HG03378 (cell line): ENCODE data around the gene TBC1D4.
"Not testable (repeated sequence)": the region's sequence is repeated elsewhere in the genome, so short reads cannot be mapped to it uniquely, and the experiment has no call there.

Source experiments
- ATAC-seq: cut with Tn5 transposase; IDR thresholded peaks from one replicate; pipeline ENCODE4 v1.9.1; 2021; ENCODE audit warnings: mild to moderate bottlenecking, moderate library complexity; ENCODE audit not compliant: unreplicated experiment

Gene TBC1D4

DNA sequence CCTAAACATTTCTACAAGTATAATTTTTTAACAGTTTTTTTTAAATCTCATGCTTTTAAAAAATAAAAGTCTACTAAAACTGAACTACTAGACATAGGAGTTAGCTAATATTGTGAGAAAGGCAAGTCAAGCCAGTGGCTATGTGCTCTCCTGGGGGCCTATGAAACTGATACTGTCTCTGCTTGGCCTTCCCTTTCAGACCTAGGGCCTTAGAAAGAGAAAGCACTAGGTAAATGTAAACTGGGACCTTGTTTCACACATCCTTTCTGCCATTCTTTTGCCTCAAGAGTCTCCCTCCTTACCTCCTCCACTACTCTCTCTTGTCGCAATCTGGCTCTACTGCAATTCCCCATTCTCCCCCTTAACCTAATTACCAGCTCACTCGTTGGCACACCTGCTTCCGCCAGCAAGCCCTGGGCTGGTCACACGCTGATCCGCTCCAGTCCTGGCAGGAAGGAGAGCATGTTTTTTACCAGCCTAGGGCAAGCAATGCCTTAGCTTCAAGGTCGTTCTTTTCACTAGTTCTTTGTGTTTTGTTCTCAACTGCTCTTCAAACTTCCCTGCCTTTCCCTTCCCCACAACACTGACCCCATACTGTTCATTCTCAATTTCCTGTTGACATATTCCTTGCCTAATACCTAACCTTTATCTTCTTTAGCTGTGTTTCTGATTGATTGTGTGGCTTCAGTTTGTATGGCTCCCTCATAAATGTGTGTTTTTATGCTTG is 23.1 kb downstream of the TBC1D4 start:
- ATAC-seq = peak; percentile 99

DNA sequence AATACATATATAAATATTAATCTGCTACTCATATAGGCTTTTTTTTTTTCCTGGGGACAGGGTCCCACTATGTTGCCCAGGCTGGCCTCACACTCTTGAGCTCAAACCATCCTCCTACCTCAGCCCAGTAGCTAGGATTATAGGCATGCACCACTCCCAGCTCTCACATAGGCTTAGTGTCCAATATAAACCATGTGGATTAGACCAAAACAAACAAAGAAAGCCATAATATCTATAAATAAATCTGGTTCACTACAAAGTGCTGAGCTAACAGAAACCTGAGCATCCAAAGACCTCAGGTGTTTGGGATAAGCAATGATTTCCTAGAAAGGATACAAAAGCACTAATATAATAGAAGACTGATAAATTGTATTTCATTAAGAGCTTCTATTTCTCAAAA is 26.0 kb downstream of the TBC1D4 start:
- ATAC-seq = no peak

DNA sequence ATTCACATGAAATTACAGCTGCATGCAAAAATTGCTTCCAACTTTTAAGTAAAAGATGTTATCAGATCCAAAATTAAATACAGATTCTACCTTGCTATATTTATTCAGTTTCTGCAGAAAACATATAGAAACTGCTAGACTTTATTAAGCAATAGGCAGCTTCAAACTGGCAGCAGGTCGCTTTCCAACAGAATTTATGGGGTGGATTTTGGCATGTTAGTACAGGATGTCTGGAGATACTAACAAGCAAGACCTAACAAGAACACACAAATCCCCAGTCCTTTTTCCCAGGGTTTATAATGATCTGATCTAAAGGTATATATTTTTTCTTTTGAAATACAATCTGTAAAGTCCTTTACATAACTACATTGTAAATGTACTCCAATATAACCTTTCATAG is 27.5 kb downstream of the TBC1D4 start:
- no peak for ATAC-seq

DNA sequence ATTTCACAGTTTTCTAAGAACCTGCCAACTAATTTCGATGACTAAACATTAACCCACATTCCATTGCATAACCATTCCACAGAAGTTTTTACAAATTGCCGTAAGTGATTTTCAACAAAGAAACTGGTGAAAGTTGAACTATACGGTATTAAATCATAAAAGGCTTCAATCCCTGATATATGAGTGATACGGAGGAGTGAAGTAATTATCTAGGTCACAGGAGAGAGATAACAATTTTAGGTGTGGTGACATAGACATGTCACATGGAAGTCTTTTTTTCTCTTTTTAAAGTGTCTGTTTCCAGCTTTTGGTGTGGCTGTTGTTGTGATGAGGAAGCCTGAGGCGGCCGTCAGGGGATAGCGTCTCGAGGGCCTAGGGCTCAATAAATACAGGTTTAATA is 29.4 kb downstream of the TBC1D4 start:
- ATAC-seq = no peak

DNA sequence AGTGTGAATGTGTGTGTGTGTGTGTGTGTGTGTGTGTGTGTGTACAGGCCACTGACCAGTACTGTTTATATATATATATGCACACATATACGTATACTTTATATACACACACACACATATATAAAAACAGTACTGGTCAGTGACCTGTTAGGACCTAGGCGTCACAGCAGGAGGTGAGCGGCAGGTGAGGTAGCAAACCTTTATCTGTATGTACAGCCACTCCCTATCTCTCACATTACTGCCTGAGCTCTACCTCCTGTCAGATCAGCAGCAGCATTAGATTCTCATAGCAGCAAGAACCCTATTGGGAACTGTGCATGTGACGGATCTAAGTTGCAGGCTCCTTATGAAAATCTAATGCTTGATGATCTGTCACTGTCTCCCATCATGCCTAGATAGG is 34.5 kb downstream of the TBC1D4 start:
- no peak for ATAC-seq

DNA sequence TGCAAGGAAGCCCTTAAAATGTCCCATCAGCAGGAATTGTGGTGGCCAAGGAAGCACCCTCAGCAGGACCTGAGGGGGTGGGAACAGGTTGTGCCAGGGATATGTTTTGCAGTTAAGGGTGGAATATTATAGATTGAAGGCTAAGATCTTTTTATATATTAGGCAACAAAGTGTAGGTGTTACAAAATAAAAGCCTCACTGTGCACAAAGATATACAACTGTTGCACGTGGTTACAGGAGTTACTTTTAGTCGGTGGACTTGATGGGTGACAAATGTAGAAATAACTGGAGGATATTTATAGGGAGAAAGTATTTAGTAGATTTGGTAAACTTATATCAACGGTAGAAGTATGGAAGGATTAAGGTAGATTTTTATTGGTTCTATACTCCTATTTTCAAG is 35.1 kb downstream of the TBC1D4 start:
- ATAC-seq = no peak

DNA sequence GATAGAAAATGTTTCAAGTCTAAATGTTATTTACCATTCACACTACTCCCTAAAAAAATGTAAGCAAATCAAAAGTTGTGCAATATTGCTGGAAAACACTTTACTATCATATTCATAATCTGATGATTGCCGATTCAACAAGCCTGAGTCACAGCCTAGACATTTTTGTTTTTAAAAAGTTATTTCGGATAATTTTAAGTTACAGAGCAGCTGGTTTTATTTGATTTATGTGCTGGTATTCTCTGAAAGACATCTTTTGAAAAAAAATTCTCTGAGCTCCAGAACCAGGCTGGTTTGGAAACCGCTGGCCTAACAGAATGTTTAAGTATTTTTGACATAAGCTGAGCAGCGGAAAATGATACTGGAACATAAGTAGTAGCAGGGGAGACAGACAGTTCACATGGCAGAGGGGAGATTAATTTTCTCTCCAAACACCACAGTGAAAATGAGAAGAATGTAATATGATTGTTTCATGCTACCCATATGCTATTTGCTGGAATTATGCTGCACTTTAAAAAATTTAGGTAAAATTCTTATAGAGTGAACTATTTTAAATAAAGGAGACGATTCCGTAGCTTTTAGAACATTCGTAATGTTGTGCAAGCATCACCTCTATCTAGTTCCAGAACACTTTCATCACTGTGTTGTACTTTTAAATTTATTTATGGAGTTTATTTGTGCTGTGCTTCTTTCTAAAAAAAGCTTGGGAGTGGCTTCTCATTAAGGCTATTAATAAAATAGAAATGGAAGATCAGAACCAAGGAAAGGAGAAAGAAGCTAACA is 36.1 kb downstream of the TBC1D4 start:
- ATAC-seq = no peak

DNA sequence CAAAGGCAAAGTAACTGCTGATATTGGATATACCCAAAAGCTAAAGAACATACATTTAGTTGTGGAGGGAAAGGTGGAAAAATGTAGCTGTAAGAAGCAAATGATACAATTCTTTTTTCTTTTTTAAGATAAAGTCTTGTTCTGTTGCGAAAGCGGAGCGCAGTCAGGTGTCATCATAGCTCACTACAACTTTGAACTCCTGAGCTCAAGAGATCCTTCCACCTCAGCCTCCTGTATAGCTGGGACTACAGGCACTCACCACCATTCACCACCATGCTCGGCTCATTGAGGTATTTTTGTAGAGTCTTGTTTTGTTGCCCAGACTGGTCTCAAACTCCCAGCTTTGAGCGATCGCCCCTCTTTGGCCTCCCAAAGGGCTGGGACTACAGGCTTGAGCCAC is 38.0 kb downstream of the TBC1D4 start:
- ATAC-seq = no peak

DNA sequence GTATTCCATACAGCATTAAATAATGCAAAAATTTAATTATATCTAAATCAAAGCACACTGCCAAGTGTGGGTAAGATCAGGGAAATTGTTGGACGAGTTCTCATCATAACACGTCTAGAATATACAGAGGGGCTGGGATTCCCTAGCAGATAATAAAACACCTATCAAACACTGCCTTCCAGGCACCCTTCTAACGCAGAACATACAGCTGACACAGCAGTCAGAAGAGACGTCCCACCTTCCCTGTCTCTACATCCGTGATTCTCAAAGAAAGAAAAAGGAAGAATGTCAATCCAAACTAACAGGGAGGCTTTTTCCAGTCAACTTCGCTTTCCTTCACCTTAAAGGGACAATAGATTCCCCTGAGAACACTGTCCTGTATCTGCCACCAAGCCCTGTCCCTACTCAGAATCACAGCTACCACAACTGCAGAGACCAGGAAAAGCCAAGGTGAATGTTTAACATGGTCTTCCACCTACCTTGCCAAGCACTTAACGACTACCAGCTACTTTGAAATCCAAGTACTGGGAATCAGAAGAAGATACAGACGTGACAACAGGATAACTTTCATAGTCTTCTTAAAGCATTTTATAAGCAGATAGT is 38.5 kb downstream of the TBC1D4 start:
- ATAC-seq = no peak

DNA sequence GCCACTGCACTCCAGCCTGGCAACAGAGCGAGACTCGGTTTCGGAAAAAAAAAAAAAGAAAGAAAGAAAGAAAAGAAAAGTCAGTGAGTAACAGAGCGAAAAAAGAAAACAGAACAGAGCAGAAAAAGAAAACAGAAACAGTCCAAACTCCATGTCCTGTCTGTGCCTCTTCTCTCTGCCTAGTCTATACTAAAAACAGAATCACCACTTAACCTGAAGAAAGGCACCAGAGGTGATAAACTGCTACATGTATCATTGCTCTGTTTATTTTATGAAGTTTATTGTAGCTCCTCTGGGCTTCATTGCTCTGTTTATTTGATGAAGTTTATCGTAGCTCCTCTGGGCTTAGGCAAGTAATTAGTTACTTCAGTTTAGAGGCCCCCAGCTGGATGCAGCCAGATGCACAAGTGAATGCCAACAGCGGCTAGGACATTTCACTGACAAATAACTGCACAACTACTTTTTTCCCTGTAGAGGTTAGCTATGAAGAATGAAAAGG is 39.2 kb downstream of the TBC1D4 start:
- ATAC-seq = no peak

DNA sequence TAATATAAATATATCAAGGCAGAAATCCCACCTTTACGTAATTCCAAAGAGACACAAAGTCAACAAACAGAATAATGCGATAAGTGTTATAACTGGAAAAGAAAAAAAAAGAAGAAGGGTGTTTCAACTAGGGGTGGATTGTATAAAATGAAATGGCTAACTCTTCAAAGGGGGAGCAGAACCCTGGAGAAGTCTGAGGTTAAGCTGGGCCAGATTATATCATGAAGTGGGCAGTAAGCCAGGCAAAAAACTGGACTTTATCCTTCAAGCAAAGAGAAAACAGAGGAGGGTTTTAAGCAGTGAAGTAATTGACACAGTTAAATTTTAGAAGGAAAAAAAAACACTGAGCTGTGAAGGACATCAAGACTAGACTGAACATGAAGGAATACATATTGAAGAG is 41.9 kb downstream of the TBC1D4 start:
- ATAC-seq = no peak

DNA sequence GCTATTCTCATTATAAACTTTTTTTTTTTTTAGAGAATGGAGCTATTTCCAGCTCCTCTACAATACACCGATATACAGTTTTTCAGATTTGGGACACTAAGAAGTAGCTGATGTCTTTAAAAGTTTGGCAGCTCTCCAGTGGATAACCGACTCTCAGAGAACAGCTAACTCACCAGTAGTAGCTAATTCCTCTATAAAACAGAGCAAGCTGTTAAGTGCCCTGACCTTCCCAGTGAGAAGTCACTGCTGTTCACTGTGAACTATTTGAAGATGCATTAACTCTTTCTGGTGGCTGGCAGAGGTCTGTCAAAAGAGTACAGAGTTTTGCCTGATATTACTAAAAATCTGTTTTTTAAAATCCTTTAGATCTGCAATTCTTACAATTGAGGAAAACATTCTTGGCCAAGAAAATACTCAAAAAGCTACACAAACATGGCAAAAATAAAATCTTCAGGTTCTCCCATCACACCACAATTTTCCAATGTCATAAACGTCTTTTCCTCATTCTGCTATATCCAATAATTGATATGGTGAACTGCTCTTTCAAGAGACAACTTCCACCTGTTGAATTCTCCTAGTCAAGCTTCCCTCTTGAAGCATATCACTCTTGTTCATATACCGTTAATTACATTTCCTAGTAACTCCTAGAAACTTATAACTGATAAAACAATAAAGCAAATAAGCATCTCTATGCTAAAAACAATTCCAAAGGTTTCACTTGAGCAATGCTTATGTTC is 44.2 kb downstream of the TBC1D4 start:
- ATAC-seq = no peak

DNA sequence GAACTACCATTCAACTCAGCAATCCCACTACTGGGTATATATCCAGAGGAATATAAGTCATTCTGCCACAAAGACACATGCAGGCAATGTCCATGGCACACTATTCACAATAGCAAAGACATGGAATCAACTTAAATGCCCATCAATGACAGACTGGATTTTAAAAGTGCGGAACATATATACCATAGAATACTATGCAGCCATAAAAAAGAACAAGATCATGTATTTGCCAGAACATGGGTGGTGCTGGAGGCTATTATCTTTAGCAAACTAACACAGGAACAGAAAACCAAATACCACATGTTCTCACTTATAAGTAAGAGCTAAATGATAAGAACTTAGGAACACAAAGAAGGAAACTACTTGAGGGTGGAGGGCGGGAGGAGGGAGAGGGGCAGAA is 47.8 kb downstream of the TBC1D4 start:
- ATAC-seq = not testable (repeated sequence)

DNA sequence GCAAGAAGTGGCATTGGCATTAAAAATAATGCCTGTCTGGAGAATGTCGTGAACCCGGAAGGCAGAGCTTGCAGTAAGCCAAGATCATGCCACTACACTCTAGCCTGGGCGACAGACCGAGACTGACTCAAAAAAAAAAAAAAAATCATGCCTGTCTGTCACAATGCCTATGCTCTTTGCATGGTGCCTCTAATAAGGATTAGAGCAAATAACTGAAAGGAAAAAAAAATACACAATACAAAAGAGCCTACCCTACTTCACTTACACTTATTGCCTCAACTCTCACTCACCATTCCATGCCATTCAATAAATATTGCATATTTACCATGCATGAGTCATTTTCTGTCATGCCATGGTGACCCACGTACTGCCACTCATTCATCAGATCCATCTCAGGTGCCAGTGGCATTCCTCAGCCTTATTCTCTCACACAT is 49.1 kb downstream of the TBC1D4 start:
- no peak for ATAC-seq

DNA sequence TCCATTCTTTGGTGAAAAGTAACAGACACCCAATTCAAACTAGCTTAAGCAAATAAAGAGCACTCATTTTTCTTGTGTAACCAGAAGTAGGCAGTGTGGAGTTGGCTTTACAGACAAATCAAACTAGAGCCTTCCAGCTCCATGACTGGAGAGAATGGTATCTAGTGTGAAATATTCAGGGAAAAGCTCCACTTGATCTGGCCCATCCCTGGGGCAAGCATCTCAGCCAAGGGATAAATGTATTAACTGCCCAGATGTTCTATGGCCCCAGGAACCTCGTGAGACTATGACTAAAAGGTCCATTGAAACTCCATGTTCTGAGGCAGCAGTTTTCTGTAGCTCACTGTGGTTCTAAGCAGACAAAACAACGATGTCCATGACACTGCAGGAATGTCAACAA is 49.9 kb downstream of the TBC1D4 start:
- ATAC-seq = no peak

DNA sequence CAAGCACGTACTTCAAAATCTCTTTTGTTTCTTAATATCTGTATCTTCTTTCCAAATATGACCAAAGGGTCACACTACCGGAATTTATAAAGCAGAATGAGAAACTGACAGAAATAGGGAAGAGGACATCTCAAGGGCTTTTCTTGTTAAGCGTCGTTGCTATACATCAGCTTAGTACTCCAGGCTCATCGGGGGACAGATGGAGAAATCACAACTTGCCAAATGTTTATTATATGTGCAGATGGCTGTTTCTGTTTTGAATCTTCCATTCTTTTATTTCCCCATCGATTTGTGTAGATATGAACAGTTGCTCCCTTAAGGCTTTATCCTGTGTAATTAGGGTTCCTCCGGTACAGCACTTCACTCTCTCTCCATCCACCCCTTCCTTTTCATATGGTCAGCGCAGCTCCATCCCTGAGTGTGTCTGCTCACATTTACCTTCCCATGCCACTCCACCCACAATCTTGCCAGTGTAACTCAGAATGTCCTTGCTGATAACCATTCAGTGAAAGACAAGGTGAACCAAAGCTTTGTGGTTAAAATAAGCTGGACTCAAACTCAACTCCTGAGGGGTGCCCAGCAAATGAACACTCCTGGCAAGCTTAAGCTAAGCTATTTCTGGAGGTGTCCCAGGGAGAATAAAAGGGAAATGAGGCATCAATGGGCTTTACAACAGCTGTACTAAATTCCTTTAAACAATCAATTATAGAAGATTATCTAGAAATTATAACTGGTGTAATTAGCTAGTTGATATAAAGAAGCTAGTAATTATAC is 51.3 kb downstream of the TBC1D4 start:
- ATAC-seq = no peak

DNA sequence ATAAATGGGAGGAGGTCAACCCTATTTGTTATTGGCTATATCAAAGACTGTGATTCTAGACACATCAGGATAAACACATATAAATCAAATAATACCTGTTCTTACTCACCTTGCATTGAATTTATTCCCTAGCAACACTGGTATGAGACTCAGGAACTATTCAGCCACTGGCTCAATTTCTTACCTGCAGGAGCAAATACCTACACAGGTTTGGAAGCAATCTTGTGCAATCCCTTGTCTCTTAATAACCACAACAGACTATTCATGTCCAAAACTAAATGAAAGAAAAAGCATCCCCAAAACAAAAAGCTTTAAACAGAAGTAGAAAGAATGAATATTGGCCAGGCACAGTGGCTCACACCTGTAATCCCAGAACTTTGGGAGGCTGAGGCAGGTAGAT is 55.5 kb downstream of the TBC1D4 start:
- no peak for ATAC-seq

DNA sequence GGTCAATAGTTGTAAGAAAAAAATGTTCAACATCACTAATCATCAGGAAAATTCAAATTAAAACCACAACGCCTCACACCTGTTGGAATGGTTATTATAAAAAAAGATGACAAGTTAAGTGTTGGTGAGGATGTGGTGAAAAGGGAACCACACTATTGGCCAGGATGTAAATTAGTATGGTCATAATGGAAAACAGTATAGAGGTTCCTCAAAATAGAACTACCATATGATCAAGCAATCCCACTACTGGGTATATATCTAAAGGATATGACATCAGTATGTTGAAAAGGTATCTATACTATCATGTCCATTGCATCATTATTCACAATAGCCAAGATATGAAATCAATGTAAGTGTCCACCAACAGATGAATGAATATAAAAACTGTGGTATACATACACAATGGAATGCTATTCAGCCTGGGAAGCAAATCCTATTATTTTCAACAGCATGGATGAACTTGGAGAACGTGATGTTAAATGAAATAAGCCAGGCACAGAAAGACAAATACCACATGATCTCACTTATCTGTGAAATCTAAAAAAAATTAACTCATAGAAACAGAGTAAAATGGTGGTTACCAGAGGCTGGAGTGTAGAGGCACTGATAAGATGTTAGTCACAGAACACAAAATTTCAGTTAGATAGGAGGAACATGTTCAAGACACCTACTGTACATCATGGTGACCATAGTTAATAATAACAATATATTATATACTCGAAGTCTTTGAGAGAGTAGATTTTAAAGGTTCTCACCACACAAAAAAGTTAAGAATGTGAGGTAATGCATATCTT is 56.6 kb downstream of the TBC1D4 start:
- ATAC-seq = peak; percentile 94

DNA sequence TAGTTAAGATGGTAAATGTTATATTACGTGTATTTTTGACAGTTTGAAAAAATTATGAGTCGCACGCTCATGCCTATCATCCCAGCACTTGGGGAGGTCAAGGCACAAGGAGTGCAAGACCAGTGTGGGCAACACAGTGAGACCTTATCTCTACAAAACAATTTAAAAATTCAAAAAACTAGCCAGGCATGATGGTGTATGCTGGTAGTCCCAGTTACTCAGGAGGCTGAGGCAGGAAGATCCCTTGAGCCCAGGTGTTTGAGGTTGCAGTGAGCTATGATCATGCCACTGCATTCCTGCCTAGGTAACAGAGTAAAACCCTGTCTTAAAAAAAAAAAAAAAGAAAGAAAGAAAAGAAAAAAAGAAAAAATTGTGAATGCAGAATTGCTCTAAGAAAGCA is 58.0 kb downstream of the TBC1D4 start:
- no peak for ATAC-seq

DNA sequence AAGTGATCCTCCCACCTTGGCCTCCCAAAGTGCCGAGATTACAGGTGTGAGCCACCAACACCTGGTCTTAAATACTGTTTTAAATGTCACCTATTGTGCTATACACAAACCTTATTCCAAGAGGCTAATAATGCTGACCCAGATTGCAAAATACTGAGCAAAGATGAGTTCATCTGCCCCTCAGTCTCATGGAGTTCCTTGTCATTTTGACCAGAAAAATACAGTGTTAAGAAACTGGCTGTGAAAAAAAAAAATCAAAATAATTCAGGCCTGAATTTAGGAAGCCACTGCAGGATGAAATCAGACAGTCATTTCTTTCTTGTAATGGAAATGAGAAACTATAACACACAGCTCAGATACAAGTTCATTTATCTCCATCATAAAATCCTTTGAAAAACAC is 59.9 kb downstream of the TBC1D4 start:
- ATAC-seq = no peak
